ENCODE data around the gene KIFC3.
"Not testable (repeated sequence)": the region's sequence is repeated elsewhere in the genome, so short reads cannot be mapped to it uniquely, and the experiment has no call there.

KIFC3 gene

DNA sequence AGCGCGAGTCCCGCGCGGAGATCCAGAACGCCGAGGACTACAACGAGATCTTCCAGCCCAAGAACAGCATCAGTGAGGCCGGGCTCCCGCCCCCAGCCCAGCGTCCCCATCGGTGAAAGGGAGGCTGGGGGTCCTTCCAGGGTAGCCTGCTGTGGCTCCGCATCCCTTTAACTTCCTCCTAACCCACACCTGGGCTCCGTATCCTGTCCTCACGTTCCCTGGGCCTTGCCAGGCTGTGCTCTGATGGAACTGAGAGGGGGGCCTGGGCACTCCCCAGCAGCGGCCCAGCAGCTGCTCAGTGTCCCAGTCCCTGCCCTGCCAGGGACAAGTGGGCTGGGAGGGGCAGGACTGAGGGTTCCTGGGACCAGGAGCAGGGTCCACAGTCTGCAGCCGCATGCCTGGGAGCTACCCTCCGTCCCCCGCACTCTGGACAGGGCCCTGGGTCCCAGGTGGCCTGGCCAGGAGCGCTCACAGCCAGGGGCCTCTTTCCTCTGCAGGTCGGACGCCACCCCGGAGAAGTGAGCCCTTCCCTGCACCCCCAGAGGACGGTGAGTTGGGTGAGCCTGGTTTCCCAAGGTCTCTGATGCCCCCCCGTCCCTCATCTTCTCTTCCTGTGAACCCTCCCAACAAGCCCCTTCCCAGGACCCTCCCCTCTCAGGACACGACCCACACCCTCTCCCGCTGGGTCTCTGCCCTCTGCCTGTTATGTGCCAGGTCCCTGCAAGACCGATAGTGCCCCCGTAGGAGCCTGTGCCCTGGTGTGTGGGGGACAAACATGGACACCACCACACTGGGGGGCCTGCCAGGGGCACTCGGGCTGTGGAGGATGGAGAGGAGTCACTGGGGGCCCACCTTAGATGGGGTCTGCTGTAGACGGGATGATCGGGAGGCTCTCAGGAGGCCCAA is 48.6 kb downstream of the KIFC3 start:
- DNase-seq (ENCODE audit: low read depth), result no peak

DNA sequence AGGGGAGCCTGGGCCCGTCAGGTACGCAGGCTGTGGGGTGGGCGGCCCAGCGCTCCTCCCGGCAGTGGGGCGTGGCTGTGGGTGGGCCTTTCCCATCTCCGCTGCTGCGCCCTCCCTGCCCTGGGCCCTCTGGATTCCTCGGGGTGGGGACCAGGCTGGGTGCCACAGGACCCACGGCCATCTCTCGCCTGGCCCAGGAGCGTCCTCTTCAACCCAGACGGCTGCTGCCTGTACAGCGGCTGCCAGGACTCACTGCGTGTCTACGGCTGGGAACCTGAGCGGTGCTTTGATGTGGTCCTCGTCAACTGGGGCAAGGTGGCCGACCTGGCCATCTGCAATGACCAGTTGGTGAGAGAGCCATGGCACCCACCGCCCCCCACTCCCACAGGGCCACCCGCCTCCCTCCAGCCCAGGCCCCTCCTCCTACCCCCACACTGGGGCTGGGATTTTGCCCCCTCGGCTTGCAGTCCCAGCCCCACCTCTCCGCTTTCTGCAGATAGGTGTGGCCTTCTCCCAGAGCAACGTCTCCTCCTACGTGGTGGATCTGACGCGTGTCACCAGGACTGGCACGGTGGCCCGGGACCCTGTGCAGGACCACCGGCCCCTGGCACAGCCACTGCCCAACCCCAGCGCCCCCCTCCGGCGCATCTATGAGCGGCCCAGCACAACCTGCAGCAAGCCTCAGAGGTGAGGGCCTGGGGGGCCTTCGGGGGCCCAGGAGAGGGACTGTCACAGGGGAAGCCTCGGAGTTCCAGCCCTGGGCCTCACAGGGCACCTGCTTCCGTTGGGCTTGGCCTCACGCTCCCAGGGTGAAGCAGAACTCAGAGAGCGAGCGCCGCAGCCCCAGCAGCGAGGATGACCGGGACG is 49.5 kb downstream of the KIFC3 start:
- no peak for DNase-seq (ENCODE audit: low read depth)

DNA sequence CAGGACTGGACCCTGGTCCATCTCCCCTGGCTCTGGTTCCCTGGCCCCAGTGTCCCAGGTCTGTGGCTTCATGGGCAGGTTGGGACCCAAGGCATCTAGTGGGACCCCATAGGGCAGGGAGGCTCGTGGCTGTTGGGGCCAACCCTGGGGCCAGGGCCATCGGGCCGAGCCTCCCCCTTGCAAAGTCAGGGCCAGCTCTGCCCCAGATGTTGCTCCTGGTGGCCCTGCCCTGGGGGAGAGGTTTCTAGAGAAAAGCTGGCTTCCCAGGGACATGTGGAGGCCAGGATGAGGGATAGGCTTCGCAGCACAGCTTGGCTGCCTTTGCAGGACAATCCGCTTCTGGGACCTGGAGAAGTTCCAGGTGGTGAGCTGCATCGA is 50.1 kb downstream of the KIFC3 start:
- no peak for DNase-seq (ENCODE audit: low read depth)

DNA sequence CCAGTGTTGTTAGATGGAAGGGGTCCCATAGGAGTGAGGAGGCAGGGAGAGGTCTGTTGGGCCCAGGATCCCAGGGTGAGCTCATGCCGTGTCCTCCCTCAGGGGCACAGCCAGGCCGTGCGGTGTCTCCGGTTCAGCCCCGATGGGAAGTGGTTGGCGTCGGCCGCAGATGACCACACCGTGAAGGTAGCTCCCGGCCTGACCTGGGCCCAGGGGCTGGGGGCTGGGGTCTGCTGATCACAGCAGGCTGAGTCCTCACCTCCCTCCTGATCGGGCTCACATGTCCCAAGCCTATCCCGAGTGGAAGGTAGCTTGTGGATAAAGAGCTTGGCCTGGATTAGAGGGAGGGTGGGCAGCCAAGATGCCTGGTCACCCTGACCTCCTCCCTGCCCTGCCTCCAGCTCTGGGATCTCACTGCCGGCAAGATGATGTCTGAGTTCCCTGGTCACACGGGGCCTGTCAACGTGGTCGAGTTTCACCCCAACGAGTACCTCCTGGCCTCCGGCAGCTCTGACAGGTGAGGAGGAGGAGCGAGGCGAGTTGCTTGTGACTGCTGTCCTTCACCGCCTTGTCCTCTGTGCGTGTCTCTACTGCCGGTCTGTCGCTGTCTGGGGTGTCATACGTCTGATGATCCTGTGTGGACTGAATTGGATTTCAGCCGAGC is 50.6 kb downstream of the KIFC3 start:
- no peak for DNase-seq (ENCODE audit: low read depth)

DNA sequence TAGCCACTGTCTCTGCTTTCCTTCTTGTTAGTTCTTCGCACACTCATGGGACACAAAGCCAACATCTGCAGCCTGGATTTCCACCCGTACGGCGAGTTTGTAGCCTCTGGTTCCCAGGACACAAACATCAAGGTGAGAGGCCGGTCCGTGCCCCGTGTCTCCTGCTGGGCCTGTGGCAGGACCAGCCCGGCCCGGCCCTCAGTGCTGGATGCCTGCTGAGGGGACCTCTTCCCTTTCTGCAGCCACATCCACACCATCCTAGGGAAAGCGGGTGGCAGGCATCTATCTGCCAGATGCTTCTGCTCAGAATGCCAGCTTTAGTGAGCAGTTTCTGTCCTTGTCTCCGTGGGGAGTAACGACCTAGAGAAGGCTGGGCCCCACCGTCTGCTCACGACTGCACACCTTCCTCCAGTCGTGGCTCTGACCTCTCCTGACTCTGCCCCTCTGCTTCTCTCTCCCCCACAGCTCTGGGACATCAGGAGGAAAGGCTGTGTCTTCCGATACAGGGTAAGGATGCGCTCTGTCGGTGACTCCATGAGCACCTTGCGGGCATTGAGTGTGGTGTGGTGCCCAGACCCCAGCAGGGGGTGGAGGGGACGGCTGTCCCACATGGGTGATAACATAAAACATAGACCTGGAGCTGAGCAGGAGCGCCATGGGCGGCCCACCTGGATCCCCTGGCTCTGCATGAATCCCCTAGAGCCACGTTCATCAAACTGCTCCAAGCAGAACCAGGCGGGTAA is 51.3 kb downstream of the KIFC3 start:
- no peak for DNase-seq (ENCODE audit: low read depth)

DNA sequence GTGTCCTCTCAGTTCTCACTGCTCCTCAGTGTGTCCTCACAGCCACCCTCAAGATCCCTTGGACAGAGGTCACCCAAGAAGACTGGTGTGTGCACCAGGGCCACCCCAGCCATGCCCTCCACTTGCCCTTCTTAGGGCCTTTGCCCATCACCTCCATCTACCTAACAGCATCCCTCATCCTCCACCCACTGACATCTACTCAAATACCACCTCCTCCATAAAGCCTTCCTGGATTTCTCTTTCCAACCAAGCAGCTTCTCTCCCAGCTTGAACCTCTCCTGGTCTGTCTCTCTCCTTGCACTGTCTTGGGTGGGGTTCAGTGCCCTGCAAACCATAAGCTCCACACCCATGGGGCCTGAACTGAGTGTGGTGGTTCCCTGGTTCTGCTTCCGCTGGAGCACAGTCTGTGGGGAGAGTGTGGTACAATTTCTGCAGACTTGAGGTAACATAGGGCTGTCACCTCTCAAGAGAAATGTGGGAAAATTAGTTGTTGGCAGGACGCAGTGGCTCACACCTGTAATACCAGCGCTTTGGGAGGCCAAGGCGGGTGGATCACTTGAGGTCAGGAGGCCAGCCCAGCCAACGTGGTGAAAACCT is 52.3 kb downstream of the KIFC3 start:
- no peak for DNase-seq (ENCODE audit: low read depth)

DNA sequence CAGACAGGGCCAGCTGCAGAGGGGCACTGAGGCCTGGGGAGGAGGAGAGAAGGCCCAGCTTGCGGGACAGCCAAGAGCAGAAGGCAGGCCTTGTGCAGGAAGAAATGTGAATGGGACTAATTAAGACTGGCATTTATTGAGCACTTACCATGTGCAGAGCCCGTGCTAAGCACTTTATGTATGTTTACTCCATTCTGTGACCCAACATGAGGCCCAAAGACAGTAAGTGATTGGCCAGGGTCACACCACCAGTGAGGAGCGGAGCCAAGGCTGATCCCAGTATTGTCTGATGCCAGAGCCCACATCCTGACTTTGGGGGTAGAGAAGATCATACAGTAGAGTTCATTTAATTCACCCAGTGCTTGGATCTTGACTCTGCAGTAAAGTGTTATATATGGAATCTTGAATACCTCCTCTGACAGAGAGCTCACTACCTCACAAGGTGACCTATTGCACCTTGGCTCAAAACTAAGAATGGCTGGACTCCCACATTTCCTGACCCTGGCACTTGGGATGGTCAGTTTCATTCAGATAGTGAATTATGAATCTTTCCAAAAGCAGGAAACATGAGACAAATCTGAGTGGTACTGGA is 53.1 kb downstream of the KIFC3 start:
- no peak for DNase-seq (ENCODE audit: low read depth)

DNA sequence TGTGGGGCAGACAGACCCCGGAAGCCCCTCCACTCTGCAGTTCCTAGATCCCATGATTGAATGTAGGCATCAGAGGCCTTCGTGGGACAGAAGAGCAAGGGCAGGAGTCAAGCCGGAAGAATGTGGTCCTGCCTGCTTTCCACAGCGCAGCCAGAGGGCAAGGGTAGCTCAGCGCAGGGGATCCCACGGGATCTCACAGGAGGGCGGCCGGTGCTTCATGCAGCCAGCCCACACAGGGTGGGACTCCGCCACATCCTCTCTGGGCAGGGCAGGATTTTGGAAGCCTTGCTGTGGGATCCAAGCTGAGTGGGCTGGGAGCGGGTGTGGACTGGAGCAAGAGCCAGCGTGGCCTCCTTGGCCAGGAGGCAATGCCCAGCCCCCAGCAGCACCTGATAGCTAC is 53.7 kb downstream of the KIFC3 start:
- DNase-seq (ENCODE audit: low read depth), result no peak

DNA sequence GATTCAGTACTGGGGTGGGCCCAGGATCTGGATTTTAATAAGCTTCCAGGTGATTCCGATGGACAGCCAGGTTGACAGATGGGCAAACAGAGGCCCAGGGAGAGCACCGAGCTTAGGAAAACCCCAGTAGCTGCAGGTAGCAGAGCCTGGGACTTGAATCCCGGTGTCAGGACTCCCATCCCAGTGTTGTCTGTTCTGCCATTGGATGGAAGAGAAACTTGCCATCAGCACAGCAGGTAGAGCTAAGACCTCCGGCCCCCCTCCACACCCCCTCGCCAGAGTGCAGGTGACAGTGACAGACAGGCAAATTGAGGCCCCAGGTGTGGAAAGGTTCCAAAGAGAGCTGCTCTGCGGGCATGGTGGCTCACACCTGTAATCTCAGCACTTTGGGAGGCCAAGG is 54.3 kb downstream of the KIFC3 start:
- no peak for DNase-seq (ENCODE audit: low read depth)

DNA sequence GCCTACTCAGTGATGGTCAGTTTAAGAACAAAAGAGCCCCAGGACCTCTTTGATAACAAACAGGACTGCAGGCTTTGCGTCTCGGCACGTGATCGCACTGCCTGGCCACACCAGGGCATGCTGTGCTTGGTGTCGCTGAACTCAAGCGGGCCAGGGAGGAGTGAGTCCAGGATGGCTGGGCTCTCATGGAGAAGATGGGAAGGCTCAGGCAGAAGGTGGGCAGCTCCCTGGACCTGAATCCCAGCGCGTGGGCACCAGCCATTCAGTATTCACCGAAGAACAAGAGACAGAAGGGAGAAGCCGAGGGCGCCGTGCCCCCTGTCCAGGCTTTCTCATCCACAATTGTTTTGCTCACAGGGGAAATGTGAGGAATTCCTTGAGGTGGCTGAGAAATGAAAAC is 54.8 kb downstream of the KIFC3 start:
- DNase-seq (ENCODE audit: low read depth), result no peak

DNA sequence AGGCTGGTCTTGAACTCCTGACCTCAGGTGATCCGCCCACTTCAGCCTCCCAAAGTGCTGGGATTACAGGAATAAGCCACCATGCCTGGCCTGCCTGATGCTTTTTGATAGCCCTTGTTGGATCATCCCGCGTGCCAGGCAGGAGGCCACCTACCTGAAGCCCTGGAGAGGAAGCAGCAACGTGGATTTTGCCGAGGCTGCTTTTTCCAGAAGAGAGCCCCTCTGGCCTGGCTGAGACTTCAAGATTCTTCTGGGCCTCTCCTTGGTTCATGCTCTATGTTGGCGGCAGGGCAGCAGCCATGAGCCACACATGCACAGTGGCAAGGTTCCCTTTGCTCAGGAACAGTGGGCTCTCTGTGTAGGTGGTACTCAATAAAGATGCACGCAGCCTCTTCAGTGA is 55.2 kb downstream of the KIFC3 start:
- DNase-seq (ENCODE audit: low read depth), result no peak

DNA sequence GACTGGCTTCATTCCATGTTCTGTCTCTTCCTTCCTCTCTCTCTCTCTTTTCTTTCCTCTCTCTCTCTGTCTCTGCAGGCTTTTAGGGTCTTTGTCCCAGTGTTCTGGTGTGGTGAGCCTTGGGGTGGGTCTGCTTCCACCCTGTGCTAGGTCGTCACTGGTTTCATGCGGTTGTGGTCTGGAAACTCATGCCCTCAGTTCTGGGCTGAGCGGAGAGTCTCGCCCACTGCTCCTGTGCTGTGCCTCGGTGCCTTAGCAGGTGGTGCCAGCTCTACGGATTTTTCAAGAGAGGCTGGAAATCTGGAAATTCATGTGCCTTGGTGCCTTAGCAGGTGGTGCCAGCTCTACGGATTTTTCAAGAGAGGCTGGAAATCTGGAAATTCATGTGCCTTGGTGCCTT is 56.0 kb downstream of the KIFC3 start:
- DNase-seq (ENCODE audit: low read depth), result not testable (repeated sequence)

DNA sequence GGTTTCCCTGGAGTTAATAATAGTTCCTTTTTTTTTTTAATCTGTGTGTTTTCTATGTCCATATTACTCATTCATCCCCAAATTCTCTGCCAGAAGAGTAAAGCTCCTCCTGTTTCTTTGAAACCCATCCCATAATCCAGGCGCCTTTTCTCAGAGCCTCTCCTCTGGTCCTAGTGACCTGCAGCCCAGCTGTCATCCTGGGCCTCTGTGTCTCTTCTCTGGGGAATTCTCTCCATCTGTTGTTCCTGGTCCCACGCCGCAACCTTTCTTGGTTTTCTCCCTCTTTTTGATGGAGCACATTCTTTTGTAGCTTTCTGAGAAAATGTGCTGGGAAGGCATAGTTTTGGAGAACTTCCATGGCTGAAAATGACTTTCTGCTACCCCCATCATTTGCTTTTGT is 56.5 kb downstream of the KIFC3 start:
- DNase-seq (ENCODE audit: low read depth), result no peak

DNA sequence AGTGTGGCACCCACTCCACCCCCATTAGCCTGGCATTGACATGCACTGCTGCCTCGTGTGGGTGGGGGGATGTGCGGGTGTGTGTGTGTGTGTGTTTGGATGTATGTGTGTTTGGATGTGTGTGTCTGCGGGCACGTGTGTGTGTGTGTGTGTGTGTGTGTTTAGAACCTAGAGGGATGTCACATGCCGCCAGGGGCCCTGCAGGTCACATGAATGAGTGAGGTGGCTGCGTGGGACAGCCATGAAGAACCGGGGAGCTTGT is 57.7 kb downstream of the KIFC3 start:
- no peak for DNase-seq (ENCODE audit: low read depth)

DNA sequence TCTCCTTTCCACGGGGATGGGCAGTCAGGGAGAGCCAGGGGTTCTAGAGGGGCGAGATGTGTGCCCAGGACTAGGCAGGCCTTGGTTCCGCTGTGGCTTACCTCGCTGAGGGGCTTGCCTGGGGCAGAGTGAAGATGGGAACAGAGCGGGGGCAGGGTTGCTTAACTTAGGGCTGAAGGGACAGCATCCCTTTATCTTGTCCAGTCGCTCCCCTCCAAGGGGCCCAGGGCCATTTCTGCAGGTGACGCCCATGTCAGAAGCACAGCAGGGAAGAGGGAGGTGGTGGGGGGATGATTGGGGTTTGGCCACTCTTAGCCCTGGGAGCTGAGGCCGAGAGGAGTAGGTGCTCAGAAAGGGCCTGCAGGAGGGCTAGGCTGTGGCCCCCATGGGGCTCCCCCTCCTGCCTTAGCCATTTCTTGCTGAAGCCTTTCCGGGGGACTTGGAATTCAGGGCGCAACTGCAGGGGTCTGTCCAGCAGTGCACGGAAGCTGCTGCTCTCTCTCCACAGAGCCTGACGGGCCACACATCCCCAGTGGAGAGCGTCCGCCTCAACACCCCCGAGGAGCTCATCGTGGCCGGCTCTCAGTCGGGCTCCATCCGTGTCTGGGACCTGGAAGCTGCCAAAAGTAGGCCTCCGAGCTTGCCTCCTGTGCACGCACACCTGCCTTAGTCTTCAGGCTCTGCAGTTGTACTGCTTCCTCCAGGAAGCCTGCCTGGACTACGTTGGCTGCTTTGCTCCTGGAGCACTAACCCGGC is 58.2 kb downstream of the KIFC3 start:
- DNase-seq (ENCODE audit: low read depth), result no peak

DNA sequence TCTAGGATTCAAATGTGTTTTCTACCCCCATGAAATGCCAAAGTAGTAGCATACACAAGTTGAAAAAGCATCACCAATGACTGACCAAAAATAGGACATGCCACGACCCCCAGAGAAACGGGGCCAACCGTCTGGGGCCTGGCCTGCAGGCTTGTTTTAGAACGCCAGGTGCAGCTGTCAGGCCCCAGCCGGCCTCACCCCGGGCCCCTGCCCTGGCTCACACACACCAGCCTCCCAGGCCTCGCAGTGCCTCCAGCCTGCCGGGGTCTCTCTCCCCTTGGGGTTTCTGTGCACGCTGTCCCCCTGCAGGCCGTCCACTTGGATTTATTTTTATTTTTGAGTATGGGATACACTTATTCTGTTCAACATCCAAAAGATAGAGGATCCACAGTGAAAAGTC is 58.8 kb downstream of the KIFC3 start:
- no peak for DNase-seq (ENCODE audit: low read depth)

DNA sequence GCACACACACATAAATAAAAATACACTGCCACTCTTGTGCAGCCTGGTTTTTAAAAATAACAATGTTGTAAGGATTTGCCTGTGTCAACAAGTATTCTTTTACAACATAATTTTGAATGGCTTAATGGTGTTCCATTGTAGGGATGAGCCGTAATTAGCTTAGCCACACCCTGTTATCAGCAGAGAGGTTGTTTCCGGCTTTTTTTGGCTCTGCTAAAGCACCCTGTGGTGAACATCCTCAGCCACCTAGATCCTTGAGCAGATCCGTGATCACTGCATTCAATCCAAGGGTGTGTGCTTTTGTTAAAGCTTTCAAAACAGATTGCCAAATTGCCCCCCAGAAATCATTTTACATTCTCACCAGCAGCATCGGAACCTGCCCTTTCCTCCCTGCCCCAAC is 59.7 kb downstream of the KIFC3 start:
- DNase-seq (ENCODE audit: low read depth), result no peak

DNA sequence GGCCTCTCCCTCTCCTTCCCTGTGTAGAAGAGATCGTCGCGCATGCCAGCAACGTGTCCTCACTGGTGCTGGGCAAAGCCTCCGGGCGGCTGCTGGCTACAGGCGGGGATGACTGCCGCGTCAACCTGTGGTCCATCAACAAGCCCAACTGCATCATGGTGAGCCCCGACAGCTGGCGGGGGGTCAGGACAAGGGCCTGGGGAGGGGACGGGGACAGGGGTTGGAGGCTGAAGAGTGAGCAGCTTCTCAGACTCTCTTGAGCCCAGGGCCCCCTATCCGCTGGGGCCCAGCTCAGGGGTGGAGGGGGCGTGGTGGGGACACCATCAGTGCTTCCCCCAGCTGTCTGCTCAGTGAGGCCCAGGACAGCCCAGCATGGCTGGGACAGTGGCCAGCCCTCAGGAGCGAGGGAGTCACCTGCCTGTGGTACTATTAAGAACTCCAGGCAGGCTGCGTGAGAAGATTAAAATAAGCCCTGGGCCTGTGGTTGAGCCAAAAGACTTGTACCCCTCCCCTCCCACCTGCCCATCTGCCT is 60.6 kb downstream of the KIFC3 start:
- DNase-seq (ENCODE audit: low read depth), result no peak

DNA sequence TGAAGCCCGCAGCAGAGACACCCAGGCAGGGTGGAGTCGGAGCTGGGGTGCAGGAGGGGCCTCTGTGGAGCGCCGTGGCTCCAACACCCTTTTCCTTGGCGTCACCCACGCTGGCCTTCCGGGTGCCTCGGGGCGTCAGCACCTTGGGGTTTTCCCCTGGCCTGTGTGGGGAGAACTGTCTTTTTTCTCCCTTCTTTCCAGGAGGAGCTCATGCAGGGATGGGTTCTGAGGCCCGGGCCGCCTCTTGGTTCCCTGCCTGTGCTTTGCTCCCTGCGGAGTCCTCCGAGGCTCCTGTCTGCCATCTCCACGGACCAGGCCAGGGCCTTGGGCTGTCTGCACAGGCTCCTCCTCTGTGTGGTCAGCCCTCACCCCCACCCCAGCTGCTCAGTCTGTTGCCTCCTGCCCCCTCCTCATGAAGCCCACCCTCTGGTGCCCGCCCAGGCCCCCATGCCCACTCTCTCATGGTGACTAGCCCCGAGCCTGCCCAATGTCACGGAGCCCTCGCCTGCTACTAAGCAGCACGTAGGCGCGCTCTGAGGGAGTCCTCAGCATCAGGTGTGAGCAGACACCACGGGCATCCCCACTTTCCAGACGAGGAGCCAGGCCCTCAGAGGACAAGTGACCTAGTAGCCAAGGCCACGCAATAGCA is 61.7 kb downstream of the KIFC3 start:
- DNase-seq (ENCODE audit: low read depth), result no peak
